BJ (cell line): ENCODE results near the gene SREBF1. TPM values are rescaled to one million over a fixed set of nuclear protein-coding genes. Genes with fewer than 3 reads are reported as not detected.

Experiments used
- CTCF ChIA-PET: fragments of 350-600 bp; formaldehyde crosslinking; extraction: SDS; loops from one replicate; lab custom pipeline; 2021; ENCODE audit warnings: antibody characterized with exemption, inconsistent platforms; lab: Yijun Ruan, JAX
- POLR2A ChIA-PET: fragments of 300-600 bp; sonication (Branson Sonifier 250); formaldehyde crosslinking; extraction: SDS; loops from one replicate; lab custom pipeline; 2021; ENCODE audit warnings: antibody characterized with exemption; lab: Charles Lee
- DNase-seq: peaks from one replicate; pipeline ENCODE4 v3.0.0-alpha.2; 2011; ENCODE audit warnings: low read depth
- H3K27me3 ChIP-seq: 2 replicates; pipeline ENCODE4 v1.6.0; 2011; ENCODE audit warnings: low read length; ENCODE audit not compliant: control insufficient read depth, insufficient read depth
- H3K36me3 ChIP-seq: 2 replicates; pipeline ENCODE4 v1.5.1; 2011; ENCODE audit warnings: low read length; ENCODE audit not compliant: control insufficient read depth, insufficient read depth
- H3K4me3 ChIP-seq: 2 replicates; pipeline ENCODE4 v1.5.1; 2011; ENCODE audit warnings: low read depth, mild to moderate bottlenecking, control low read depth, low read length
- polyA plus RNA-seq: library from polyadenylated mRNA; depleted of rRNA; stranded (reverse); fragments of >200 nt; gene quantifications from 2 replicates; pipeline ENCODE4 v1.2.3, GENCODE V29; 2011
- TF ChIP-seq, protein P1 (sequence below): IDR thresholded peaks from 2 replicates; pipeline ENCODE4 v1.5.1; 2011; ENCODE audit warnings: low read depth, mild to moderate bottlenecking, control low read depth, inconsistent platforms, low read length, moderate library complexity; ENCODE audit not compliant: insufficient read depth

SREBF1 gene
- polyA plus RNA-seq, 1 experiment, result 27.7 TPM

DNA sequence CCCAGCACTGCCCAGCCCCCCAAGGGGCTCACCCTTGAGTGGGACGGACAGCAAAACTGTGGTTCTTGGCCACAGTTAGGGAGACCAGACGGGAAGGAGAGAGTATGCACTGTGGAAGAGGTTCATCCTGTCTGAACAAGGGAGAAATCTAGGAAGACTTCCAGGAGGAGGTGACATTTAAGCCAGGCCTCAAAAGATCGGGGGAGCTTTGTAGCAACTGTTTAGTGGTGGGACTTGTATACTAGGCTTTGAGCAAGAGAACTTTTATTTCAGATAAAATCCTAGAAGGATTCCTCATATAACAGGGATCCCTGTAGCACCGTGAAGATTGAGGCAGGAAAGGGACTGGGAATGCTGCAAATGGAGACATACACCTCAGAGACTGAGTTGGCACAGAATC lies 30.8 kb downstream of the SREBF1 start:
- POLR2A ChIA-PET, result no interaction called here
- no peak for DNase-seq
- TF ChIP-seq, protein P1, sequence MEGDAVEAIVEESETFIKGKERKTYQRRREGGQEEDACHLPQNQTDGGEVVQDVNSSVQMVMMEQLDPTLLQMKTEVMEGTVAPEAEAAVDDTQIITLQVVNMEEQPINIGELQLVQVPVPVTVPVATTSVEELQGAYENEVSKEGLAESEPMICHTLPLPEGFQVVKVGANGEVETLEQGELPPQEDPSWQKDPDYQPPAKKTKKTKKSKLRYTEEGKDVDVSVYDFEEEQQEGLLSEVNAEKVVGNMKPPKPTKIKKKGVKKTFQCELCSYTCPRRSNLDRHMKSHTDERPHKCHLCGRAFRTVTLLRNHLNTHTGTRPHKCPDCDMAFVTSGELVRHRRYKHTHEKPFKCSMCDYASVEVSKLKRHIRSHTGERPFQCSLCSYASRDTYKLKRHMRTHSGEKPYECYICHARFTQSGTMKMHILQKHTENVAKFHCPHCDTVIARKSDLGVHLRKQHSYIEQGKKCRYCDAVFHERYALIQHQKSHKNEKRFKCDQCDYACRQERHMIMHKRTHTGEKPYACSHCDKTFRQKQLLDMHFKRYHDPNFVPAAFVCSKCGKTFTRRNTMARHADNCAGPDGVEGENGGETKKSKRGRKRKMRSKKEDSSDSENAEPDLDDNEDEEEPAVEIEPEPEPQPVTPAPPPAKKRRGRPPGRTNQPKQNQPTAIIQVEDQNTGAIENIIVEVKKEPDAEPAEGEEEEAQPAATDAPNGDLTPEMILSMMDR, result no peak
- H3K4me3 ChIP-seq, result no peak overlapping the region
- CTCF ChIA-PET, result interaction anchor here (0.8 kb wide), 1 partner anchor 9 kb away, joined by 4 read pairs; no protein-coding TSS in a partner anchor
- H3K27me3 ChIP-seq, result no peaks in the 10 kb centered on the region
- peaks cover 26% of the 10 kb centered on the region for H3K36me3 ChIP-seq

DNA sequence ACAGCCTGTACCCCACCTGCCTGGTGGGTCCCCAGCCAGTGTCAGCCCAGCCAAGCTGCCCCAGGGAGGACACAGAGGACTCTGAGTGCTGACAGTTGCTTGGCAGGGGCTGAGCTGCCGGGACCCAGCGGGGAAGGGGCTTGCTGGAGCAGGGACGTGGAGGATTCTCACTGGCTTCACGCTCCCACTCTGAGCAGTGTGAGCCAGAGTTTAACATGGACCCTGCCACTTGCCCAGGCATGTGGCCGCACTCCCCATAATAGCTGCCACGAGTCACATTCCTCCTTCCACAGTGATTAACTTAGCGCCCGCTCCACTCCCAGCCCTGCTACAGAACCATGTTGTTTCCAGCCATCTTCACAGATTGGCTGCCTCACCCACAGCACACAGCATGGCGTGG lies 31.2 kb downstream of the SREBF1 start:
- Histone ChIP-seq H3K4me3 (no peak overlapping the region), H3K36me3 (peaks cover 28% of the 10 kb centered on the region), H3K27me3 (no peaks in the 10 kb centered on the region)
- ChIA-PET POLR2A (no interaction called here), CTCF (no interaction called here)
- TF ChIP-seq, protein P1, result no peak
- DNase-seq, result no peak

DNA sequence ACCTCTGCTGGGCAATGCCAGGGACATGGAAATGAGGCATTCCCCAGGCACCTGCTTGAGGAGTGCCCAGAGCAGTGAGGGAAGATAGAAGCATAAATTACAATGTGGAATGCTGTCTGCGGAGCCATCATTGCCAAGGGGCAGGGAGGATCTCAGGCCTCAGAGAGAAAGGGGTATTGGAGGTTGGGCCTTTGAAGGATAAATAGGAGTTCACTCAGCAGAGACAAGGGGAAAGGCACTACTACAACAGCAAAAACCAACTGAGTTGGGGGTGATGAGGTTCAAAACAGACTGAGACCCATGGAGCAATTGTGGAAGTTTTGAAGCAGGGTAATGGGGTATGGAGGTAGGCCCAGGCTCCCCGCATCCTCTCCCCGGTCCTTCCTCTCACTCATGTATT lies 32.8 kb downstream of the SREBF1 start:
- CTCF ChIA-PET, result interaction anchor here (1.6 kb wide), 1 partner anchor 8 kb away, joined by 4 read pairs; no protein-coding TSS in a partner anchor
- POLR2A ChIA-PET, result no interaction called here
- TF ChIP-seq, protein P1, result no peak
- no peak for DNase-seq
- Histone ChIP-seq H3K27me3 (no peaks in the 10 kb centered on the region), H3K36me3 (peaks cover 33% of the 10 kb centered on the region), H3K4me3 (no peak overlapping the region)

DNA sequence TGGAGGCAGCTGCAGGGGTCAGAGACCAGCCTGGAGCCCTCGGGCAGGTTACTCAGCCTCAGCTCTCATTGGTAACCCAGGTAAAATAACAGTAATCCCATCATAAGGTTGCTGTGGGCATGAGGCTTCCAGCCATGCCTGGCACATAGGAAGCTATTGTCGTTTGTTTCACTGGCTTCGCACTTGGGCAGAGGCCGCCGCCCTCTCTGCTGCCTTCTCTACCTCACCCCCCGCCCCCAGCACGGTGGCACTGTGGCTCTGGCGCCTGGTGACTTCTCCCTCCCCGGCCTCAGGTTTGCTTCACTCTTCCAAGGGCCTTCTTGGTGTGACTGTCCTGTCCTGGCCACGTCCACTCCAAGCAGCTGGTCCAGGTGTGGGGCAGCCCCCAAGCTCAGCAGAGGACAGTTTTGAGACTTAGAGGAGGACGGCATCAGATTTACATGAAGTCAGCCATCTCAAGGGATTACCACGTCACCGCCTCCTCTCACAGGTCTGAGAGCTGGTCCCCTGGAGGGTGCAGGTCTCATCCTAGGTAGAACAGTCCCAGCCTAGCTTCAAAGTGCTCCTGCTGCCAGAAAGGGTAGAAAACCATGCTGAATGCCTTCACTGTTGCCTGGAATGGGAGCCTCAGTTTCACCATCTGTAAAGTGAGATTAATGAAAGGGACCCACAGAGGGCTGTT lies 34.8 kb downstream of the SREBF1 start:
- CTCF ChIA-PET, result interaction anchor here (0.6 to 3.5 kb wide), 4 partner anchors 10 to 122 kb away, joined by 3 to 11 read pairs (median 3); no protein-coding TSS in a partner anchor
- TF ChIP-seq, protein P1, result no peak
- Histone ChIP-seq H3K27me3 (no peaks in the 10 kb centered on the region), H3K36me3 (peaks cover 42% of the 10 kb centered on the region), H3K4me3 (no peak overlapping the region)
- DNase-seq, result no peak
- POLR2A ChIA-PET, result no interaction called here

DNA sequence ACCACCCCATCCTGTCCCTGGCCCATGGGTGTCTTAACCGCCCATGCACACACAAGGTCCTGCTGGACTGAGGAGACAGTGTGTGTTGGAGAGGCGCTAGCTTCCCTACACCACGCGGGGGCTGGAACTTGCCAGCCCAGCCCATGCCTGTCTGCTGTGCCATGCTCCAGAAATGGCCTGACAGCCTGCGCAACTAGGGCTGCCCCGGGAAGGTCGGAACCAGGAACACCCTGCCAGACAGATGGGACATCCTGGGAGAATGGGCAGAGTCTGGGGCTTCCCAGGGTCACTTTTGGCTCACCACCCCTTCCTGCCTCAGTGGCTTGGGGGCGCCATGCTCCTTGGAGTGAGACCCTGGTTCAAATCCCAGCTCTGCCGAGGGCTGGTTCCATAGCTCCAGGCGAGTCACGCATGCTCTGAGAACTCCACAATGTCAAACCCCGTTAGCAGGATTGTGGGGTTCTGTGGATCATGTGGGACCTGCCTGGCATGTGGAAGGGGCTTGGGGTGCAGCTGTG lies 36.2 kb downstream of the SREBF1 start:
- CTCF ChIA-PET, result interaction anchor here (0.6 to 3.5 kb wide), 5 partner anchors 11 to 120 kb away, joined by 3 to 11 read pairs (median 3); no protein-coding TSS in a partner anchor
- no peak for DNase-seq
- POLR2A ChIA-PET, result no interaction called here
- peaks cover 49% of the 10 kb centered on the region for H3K36me3 ChIP-seq
- no peak overlapping the region for H3K4me3 ChIP-seq
- TF ChIP-seq, protein P1, result no peak
- no peaks in the 10 kb centered on the region for H3K27me3 ChIP-seq
